ENCODE results near the gene SUFU. TPM values are rescaled to one million over a fixed set of nuclear protein-coding genes. Genes with fewer than 3 reads are reported as not detected.

SUFU gene
- total RNA-seq, 4 donors from 2014 or later = 5.3 to 10.0 (median 8.6) TPM

GRCh38 chr10:102473445-102474331 lies 30.1 kb upstream of the SUFU start:
- H3K9me3 ChIP-seq = no peaks in the 10 kb centered on the region
- TF ChIP-seq POLR2A (IDR thresholded peaks at IDR 0.05) (no peak), EP300 (IDR thresholded peaks at IDR 0.05) (no peak), POLR2AphosphoS5 (IDR thresholded peaks at IDR 0.05) (no peak), CTCF (IDR thresholded peaks at IDR 0.05) (no peak)
- H3K4me1 ChIP-seq = peaks cover 0 to 6% (median 0%) of the 10 kb centered on the region in 3 donors
- H3K27ac ChIP-seq = no peak overlapping the region
- H3K36me3 ChIP-seq = peaks cover 0 to 30% of the 10 kb centered on the region in 2 donors
- no peaks in the 10 kb centered on the region for H3K27me3 ChIP-seq
- ATAC-seq = no peak
- H3K4me3 ChIP-seq = no peak overlapping the region
- 80 to 100% methylated on average over 2 to 3 of the region's 27 CpGs for WGBS, 2 donors (ENCODE audit: low coverage in 1 of 2)

- peaks cover 0 to 37% of the 10 kb centered on the region in 2 donors for H3K36me3 ChIP-seq
- H3K4me1 ChIP-seq = peaks cover 0 to 8% (median 0%) of the 10 kb centered on the region in 3 donors
- TF ChIP-seq CTCF (IDR thresholded peaks at IDR 0.05) (no peak), POLR2A (IDR thresholded peaks at IDR 0.05) (no peak), EP300 (IDR thresholded peaks at IDR 0.05) (no peak), POLR2AphosphoS5 (IDR thresholded peaks at IDR 0.05) (no peak)
- no peaks in the 10 kb centered on the region for H3K9me3 ChIP-seq
- WGBS, 2 donors (ENCODE audit: low coverage in 1 of 2) = 78 to 93% methylated on average over 2 to 8 of the region's 9 CpGs
- no peak overlapping the region for H3K27ac ChIP-seq
- no peak for ATAC-seq
- H3K4me3 ChIP-seq = no peak overlapping the region
- no peaks in the 10 kb centered on the region for H3K27me3 ChIP-seq
These were observed 28.2 kb upstream of the SUFU start for GRCh38 chr10:102475451-102476040.

GRCh38 chr10:102476466-102477141 lies 27.2 kb upstream of the SUFU start:
- peaks cover 0 to 8% (median 0%) of the 10 kb centered on the region in 3 donors for H3K4me1 ChIP-seq
- peak overlapping the region in 2 of 4 donors; percentile 39 to 41 for H3K27ac ChIP-seq
- no peaks in the 10 kb centered on the region for H3K27me3 ChIP-seq
- WGBS, 2 donors (ENCODE audit: low coverage in 1 of 2) = 55 to 68% methylated on average over 2 to 8 of the region's 9 CpGs
- H3K36me3 ChIP-seq = peaks cover 0 to 41% of the 10 kb centered on the region in 2 donors
- ATAC-seq = no peak
- no peak overlapping the region for H3K4me3 ChIP-seq
- TF ChIP-seq POLR2A (IDR thresholded peaks at IDR 0.05) = no peak
- H3K9me3 ChIP-seq = no peaks in the 10 kb centered on the region

GRCh38 chr10:102479651-102480050 lies 24.1 kb upstream of the SUFU start:
- H3K4me3 ChIP-seq = no peak overlapping the region
- H3K27me3 ChIP-seq = no peaks in the 10 kb centered on the region
- TF ChIP-seq CTCF (IDR thresholded peaks at IDR 0.05) = no peak
- TF ChIP-seq EP300 (IDR thresholded peaks at IDR 0.05) = no peak
- TF ChIP-seq POLR2A (IDR thresholded peaks at IDR 0.05) = no peak
- no peak for TF ChIP-seq POLR2AphosphoS5 (IDR thresholded peaks at IDR 0.05)
- H3K36me3 ChIP-seq = peaks cover 0 to 63% of the 10 kb centered on the region in 2 donors
- no peaks in the 10 kb centered on the region for H3K9me3 ChIP-seq
- ATAC-seq = no peak
- H3K4me1 ChIP-seq = peaks cover 0 to 8% (median 0%) of the 10 kb centered on the region in 3 donors
- H3K27ac ChIP-seq = peak overlapping the region in 3 of 4 donors; percentile 9 to 45 (median 43)

- H3K27me3 ChIP-seq = no peaks in the 10 kb centered on the region
- no CpG with 5 or more reads among the region's 9 CpGs for WGBS, 2 donors (ENCODE audit: low coverage in 1 of 2)
- no peak overlapping the region for H3K27ac ChIP-seq
- peaks cover 0 to 8% (median 0%) of the 10 kb centered on the region in 3 donors for H3K4me1 ChIP-seq
- H3K36me3 ChIP-seq = peaks cover 0 to 71% of the 10 kb centered on the region in 2 donors
- H3K9me3 ChIP-seq = no peaks in the 10 kb centered on the region
- TF ChIP-seq POLR2AphosphoS5 (IDR thresholded peaks at IDR 0.05) (no peak), EP300 (IDR thresholded peaks at IDR 0.05) (no peak), CTCF (IDR thresholded peaks at IDR 0.05) (no peak), POLR2A (IDR thresholded peaks at IDR 0.05) (no peak)
- ATAC-seq = no peak
- no peak overlapping the region for H3K4me3 ChIP-seq
These were observed 23.4 kb upstream of the SUFU start for GRCh38 chr10:102480396-102480795.

All from gastroesophageal sphincter (tissue), 4 donors.